Rectal smooth muscle tissue (tissue), 1 donor: ENCODE data around the gene C14orf132.
"Not testable (repeated sequence)": the region's sequence is repeated elsewhere in the genome, so short reads cannot be mapped to it uniquely, and the experiment has no call there.

Experiments
- H3K27ac ChIP-seq: one replicate; pipeline ENCODE4 v1.7.0; 2013; ENCODE audit warnings: low read depth, low read length, inconsistent platforms
- H3K27me3 ChIP-seq: one replicate; pipeline ENCODE4 v1.7.0; 2013; ENCODE audit warnings: low read length; ENCODE audit not compliant: control insufficient read depth, insufficient read depth
- H3K36me3 ChIP-seq: one replicate; pipeline ENCODE4 v1.7.0; 2013; ENCODE audit warnings: low read length; ENCODE audit not compliant: control insufficient read depth, insufficient read depth
- H3K4me1 ChIP-seq: one replicate; pipeline ENCODE4 v1.7.0; 2013; ENCODE audit warnings: low read length; ENCODE audit not compliant: control insufficient read depth, insufficient read depth
- H3K4me3 ChIP-seq: one replicate; pipeline ENCODE4 v1.7.0; 2013; ENCODE audit warnings: low read length
- H3K9ac ChIP-seq: one replicate; pipeline ENCODE4 v1.7.0; 2013; ENCODE audit warnings: low read length

Gene C14orf132

DNA sequence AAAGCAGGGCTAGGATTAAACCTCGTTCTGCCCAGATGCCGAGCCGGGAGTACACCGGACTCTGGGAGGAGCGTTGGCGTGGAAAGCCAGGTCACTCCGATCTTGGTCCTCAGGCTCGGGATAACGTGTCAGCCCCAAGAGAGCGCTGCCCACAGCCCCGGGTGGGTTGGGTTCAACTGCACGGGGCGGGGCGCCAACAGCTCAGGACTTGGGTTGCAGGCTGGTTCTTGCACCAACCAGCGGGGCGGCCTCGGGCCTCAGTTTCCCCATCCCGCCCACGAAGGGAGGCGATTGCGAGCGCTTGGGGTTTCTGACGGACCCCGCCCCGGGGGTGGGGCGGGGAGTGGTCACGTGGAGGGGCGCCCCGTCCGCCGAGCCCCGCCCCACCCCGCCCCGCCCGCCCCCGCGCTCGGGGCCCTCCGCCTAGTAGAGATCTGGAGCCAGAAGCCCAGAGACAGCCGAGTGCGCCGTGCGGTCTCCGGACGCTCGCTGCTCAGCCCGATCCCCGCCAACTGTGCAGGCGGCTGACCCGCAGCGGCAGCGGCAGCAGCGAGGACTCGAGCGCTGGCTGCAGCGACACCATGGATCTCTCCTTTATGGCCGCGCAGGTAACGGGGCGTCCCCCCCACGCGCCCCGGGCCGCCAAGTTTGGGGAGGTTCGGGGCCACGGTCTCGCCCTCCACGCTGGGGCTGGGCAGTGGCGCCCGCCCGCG is at the start of gene C14orf132:
TSS of gene C14orf132 (plus strand) at position 443 of the 713 bp plus-strand sequence. CDS start at position 582, 139 bp downstream.
- H3K27me3 ChIP-seq: no peaks in the 10 kb centered on the region
- H3K4me1 ChIP-seq: peaks cover 12% of the 10 kb centered on the region
- H3K9ac ChIP-seq: peak within 1 kb of the TSS; percentile 21
- H3K27ac ChIP-seq: peak within 1 kb of the TSS; percentile 84
- peak within 1 kb of the TSS; percentile 81 for H3K4me3 ChIP-seq
- no peaks in the 10 kb centered on the region for H3K36me3 ChIP-seq

DNA sequence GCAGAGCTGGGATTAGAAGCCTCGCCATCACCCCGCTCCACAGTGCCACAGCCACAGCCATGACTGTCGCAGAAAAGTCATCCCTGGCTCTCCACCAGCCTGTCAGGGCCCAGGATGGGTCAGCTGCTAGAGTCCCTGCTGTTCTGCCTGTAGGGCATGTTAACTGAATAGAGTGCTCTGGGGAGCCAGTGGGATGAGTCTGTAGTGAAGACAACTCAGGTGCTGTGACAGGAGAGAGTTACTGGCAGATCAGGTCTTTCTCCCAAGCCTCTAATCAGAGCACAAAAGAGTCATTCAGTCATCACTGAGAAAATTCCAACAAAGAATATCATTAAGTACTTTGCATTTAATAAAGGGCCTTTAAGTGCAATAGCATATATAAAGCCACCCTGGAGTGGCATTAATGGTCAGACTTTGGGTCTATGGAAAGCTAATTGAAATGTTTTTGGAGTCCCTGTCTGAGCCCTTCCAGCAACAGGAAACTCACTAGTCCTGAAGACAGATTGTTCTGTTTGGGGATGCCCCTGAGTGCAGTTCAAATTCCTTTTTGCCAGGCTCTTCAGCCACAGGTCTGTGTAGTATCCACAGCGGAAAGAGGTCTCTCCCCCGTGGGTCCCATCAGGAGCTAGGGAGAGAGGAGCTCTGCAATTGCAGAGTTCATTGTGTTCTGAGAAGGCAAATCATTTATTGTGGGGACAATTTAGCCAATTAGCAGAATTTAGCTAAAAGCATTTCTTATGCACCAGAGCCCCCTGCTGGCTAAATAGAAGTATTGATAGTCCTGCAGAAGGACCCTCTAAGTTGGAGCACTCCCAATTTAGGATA is 45.2 kb upstream of the C14orf132 start:
- peaks cover 4% of the 10 kb centered on the region for H3K27me3 ChIP-seq
- no peaks in the 10 kb centered on the region for H3K4me1 ChIP-seq
- no peak overlapping the region for H3K27ac ChIP-seq
- no peaks in the 10 kb centered on the region for H3K36me3 ChIP-seq
- H3K4me3 ChIP-seq: no peak overlapping the region
- no peak overlapping the region for H3K9ac ChIP-seq

DNA sequence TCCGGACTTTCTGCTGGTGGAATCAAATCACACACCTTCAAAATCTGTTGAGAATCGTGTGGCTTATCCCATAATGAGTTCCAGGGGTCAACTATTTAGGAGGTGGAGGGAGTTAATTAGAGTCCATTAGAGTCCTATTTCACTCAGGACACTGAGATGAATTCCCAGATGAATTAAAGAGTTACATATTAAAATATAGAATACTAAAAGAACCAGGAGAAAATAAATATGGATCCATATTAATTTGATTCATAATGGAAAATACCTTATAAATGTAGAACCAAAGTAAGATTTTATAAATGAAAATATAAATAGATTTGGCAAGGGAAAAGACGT is 44.6 kb upstream of the C14orf132 start:
- no peaks in the 10 kb centered on the region for H3K36me3 ChIP-seq
- H3K27me3 ChIP-seq: peaks cover 4% of the 10 kb centered on the region
- no peak overlapping the region for H3K4me3 ChIP-seq
- H3K4me1 ChIP-seq: no peaks in the 10 kb centered on the region
- H3K9ac ChIP-seq: no peak overlapping the region
- no peak overlapping the region for H3K27ac ChIP-seq

DNA sequence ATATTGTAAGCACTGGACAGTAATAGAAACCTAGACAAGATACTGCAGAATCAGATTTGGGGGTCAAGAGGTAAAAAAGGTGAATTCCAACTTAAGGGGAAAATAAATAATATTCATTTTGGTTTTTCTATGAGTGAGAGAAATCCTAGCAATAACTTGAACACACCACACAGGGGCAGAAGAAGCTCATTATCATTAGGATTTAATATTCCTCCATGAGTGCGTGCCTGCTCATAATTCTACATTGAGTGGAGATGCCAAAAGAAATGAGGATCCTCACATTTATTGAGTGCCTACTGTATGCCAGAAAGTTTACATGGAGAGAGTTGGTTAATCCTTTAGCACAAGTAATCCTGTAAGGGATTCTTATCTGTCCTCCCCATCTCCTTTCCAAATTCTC is 40.5 kb upstream of the C14orf132 start:
- no peak overlapping the region for H3K9ac ChIP-seq
- H3K36me3 ChIP-seq: no peaks in the 10 kb centered on the region
- H3K27me3 ChIP-seq: peaks cover 4% of the 10 kb centered on the region
- no peak overlapping the region for H3K27ac ChIP-seq
- H3K4me1 ChIP-seq: no peaks in the 10 kb centered on the region
- no peak overlapping the region for H3K4me3 ChIP-seq

DNA sequence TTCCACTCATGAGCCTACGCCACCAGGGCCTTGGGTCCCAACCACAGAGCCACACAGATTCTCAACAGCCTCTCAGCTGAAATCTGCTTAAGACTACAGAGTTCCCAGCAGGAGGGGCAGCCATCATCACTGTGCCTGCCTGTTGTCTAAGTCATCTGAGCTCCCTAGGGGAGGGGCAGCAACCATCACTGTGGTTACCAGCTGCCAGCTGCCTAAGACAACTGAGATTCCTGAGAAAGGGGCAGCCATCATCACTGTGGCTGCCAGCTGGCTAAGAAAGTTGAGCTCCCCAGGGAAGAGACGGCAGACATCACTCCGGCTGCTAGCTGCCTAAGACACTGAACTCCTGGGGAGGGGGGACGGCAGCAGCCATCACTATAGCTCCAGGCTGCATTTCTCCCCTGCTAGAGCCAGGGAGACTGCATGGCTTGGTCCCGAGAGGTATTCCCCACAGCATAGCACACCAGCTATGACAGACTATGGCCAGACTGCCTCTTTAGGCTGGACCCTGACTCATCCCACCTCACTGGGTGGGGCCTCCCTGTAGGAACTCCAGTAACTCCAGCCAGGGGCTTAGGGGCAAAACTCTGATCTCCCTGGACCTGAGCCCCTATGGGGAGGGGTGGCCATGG is 37.2 kb upstream of the C14orf132 start:
- Histone ChIP-seq H3K4me1 (no peaks in the 10 kb centered on the region), H3K27me3 (peaks cover 4% of the 10 kb centered on the region), H3K36me3 (no peaks in the 10 kb centered on the region), H3K27ac (no peak overlapping the region), H3K9ac (no peak overlapping the region), H3K4me3 (no peak overlapping the region)

DNA sequence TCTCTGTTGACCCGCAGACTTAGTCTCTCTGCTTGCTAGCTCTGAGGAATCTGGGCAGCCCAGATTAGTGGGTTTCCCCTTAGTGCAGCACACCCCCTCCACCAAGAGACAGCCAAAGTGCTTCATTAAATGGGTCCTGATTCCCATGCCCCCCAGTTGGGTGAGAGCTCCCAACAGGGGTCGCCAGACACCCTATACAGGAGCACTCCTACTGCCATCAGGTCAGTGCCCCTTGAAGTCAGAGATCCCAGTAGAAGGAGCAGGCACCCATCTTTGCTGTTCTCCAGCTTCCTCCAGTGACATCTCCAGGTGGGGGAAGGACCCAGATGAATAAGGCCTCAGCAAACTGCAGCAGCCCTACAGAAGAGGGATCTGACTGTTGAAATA is 36.7 kb upstream of the C14orf132 start:
- Histone ChIP-seq H3K36me3 (no peaks in the 10 kb centered on the region), H3K4me3 (no peak overlapping the region), H3K9ac (no peak overlapping the region), H3K27ac (no peak overlapping the region), H3K27me3 (peaks cover 4% of the 10 kb centered on the region), H3K4me1 (no peaks in the 10 kb centered on the region)

DNA sequence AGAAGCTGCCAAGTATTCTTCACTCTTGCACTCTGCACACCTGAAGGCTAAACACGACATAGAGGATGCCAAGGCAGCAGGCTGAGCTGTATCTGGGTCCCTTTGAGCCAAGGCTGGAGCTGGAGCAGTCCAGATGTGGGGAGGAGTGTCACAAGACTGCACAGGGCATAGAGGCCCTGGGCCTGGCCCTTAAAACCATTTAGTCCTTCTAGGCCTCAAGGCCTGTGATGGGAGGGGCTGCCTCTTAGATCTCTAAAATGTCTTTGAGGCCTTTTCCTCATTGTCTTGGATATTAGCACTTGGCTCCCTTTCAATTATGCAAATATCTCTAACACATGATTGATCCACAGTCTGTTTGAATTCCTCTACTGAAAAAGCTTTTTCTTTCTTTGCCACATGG is 28.0 kb upstream of the C14orf132 start:
- no peaks in the 10 kb centered on the region for H3K27me3 ChIP-seq
- no peak overlapping the region for H3K9ac ChIP-seq
- no peak overlapping the region for H3K4me3 ChIP-seq
- H3K36me3 ChIP-seq: no peaks in the 10 kb centered on the region
- H3K4me1 ChIP-seq: no peaks in the 10 kb centered on the region
- no peak overlapping the region for H3K27ac ChIP-seq

DNA sequence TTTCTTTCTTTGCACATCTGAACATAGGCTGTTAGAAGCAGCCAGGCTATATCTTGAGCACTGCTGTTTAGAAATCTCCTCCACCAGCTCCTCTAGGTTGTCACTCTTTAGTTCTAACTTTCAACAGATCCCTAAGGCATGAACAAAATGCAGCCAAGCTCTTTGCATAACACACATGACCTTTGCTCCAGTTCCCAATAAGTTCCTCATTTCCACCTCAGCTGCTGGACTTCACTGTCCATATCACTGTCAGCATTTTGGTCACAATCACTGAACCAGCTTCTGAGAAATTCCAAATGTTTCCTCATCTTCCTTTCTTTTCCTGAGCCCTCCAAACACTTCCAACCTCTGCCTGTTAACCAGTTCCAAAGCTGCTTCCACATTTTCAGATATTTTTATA is 27.6 kb upstream of the C14orf132 start:
- Histone ChIP-seq H3K4me3 (no peak overlapping the region), H3K9ac (no peak overlapping the region), H3K27me3 (no peaks in the 10 kb centered on the region), H3K27ac (no peak overlapping the region), H3K36me3 (no peaks in the 10 kb centered on the region), H3K4me1 (no peaks in the 10 kb centered on the region)

DNA sequence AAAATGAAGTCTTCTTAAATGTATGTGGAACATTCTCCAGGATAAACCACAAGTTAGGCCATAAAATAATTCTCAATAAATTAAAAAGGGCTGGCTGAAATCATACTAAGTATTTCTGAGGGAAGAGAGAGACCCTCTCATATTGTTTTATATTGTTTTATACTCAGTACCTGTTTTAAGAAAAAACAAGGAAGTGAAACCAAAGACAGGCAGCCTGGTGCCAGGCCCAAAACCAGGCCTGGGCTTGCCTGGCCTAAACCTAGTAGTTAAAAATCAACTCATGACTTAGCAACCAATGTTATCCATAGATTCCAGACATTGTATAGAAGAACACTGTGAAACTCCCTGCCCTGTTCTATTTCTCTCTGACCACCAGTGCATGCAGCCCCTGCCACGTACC is 26.4 kb upstream of the C14orf132 start:
- H3K4me3 ChIP-seq, H3K27ac ChIP-seq: not testable (repeated sequence)

DNA sequence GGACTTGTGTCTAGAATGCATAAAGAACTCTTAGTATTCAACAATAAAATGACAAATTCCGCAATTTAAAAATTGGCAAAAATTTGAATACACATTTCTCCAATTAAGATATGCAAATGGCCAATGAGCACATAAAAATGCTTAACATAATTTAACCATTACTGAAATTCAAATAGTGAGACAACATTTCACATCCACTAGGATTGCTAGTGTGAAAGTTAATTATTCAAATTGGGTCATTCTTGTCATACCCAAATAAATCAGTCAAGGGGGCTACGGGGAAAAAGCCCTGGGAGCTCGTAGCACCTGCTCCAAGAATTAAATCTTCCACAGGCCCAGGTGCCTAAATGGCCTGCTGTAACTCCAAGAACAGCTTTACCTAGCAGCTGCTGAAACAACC is 25.0 kb upstream of the C14orf132 start:
- no peaks in the 10 kb centered on the region for H3K36me3 ChIP-seq
- no peak overlapping the region for H3K4me3 ChIP-seq
- H3K27ac ChIP-seq: no peak overlapping the region
- H3K4me1 ChIP-seq: no peaks in the 10 kb centered on the region
- H3K27me3 ChIP-seq: no peaks in the 10 kb centered on the region
- H3K9ac ChIP-seq: no peak overlapping the region

More for the DNA sequence above, 26.4 kb upstream of the C14orf132 start:
- H3K36me3 ChIP-seq, H3K9ac ChIP-seq, H3K4me1 ChIP-seq, H3K27me3 ChIP-seq: not testable (repeated sequence)

DNA sequence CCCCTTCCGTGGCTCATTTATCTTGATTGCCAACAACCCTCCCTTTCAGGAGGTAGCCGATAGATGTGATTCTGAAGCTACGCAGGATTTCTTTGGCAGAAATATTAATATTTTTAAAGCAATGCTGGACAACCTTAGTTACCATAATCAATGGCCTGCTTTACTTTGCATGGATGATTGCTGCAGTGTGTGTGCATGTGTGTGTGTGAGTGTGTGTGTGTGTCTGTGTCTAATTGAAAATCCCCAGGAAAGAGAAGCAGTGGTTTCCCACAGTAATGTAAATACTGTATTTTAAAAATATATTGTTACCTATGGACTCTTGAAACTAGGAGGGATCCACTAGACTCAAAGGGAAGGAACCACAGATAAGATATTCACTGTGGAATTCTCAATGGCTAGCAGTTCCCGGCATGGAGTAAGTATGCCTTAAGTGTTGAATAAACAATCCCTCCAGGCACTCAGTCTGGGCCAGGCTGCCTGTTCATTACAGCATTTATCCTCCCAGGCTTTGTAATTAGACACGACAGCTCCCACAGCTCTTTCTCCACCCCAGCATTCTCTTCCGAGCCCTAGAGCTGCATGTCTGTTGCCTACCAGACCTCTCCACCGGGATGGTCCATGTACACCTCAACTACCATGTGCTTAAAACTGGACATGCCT is 22.5 kb upstream of the C14orf132 start:
- no peaks in the 10 kb centered on the region for H3K36me3 ChIP-seq
- H3K27me3 ChIP-seq: no peaks in the 10 kb centered on the region
- H3K9ac ChIP-seq: no peak overlapping the region
- H3K27ac ChIP-seq: no peak overlapping the region
- no peak overlapping the region for H3K4me3 ChIP-seq
- no peaks in the 10 kb centered on the region for H3K4me1 ChIP-seq

DNA sequence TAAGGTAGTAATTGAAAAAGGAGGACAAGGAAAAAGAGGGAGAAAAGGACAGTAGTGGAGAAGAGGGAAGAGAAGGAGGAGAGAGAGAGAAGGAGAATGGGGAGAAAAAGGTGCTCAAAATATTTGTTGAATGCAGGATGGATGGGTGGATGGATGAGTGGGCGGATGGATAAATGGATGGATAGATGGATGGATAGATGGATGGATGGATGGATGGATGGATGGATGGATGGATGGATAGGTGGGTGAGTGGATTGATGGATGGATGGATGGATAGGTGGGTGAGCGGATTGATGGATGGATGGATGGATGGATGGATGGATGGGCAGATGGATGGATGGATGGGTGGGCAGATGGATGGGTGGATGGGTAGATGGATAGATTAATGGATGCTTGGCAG is 21.3 kb upstream of the C14orf132 start:
- H3K9ac ChIP-seq: no peak overlapping the region
- no peak overlapping the region for H3K27ac ChIP-seq
- no peaks in the 10 kb centered on the region for H3K36me3 ChIP-seq
- H3K4me3 ChIP-seq: no peak overlapping the region
- no peaks in the 10 kb centered on the region for H3K27me3 ChIP-seq
- no peaks in the 10 kb centered on the region for H3K4me1 ChIP-seq
